ENCODE results near the gene LCN6.

The LCN6 gene

DNA sequence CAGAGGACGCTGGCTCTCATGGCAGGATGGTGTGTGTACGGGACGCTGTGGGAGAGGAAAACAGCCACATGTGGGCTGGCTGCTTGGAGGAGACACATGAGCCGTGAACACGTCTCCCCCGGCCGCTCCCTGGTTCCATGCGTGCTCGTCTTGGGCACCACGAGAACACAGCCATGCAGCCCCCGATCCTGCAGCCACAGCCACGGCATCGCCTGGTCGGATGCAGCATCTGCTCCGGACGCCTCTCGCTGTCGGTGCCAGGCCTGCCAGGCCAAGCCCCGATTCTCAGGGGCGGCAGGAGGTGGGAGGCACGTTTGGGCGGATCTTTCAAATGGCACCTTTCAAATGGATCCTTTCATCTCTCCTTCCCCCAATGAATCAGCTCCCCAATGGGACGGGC lies 8.8 kb downstream of the LCN6 start:
- Mint-ChIP-seq H3K27me3 (ENCODE audit: low read depth) (peaks cover 5% of the 10 kb centered on the region), H3K27ac (no peak overlapping the region), H3K4me3 (no peak overlapping the region), H3K4me1 (ENCODE audit: low read depth) (no peaks in the 10 kb centered on the region), H3K36me3 (ENCODE audit: low read depth) (no peaks in the 10 kb centered on the region), H3K9me3 (no peaks in the 10 kb centered on the region)
- no peak for DNase-seq (ENCODE audit: low spot score)

DNA sequence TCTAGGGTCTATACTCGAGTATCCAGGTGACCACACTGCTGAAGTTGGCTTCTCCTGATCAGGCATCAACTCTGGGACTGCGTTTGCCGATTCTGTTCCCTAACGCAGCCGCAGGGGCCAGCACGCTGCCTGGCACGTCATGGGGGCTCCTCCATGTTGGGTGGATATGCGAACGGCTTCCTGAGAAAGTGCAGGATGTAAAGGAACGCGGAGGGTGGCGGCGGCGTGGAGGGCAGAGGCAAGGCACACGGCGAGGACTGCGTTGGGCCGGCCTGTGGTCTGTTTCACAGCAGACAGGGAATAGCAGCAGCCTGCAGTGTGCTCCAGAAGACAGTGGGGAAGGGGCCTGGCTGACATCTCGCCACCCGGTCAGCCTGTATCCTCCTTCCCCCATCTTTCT lies 9.4 kb downstream of the LCN6 start:
- H3K27me3 Mint-ChIP-seq (ENCODE audit: low read depth) = peaks cover 5% of the 10 kb centered on the region
- no peak overlapping the region for H3K27ac Mint-ChIP-seq
- no peaks in the 10 kb centered on the region for H3K9me3 Mint-ChIP-seq
- H3K4me3 Mint-ChIP-seq = no peak overlapping the region
- H3K36me3 Mint-ChIP-seq (ENCODE audit: low read depth) = no peaks in the 10 kb centered on the region
- no peaks in the 10 kb centered on the region for H3K4me1 Mint-ChIP-seq (ENCODE audit: low read depth)
- no peak for DNase-seq (ENCODE audit: low spot score)

DNA sequence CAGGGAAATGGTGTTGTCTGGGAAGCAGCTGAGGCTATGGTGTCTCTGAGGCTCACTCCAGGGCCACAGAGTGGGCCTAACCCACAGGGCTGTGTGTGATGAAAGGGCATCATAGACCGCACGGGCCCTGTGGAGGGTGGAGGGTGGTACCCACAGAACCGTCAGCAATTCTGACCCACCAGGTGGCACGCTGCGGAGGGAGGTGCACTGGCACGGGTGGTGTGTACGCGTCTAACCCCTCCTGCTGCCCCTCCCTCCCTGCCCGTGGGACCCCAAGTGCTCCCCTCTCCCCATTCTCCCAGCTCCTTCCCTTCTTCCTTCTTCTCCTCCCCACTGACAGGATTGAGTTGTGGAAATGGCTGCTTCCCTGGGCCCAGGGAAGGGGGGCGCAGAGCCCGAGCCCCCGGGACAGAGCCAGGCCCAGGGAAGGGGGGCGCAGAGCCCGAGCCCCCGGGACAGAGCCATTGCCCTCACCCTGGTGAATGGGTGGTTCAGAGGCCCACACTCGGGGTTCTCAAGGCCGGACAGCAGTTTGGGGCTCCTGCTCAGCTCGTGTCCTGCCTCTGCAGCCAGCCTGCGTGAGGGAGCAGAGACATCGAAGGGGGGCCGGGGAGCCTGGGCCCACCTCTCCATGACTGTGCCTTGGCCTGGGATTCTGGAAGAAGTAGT lies 12.4 kb downstream of the LCN6 start:
- DNase-seq (ENCODE audit: low spot score) = no peak
- H3K9me3 Mint-ChIP-seq = no peaks in the 10 kb centered on the region
- no peaks in the 10 kb centered on the region for H3K27me3 Mint-ChIP-seq (ENCODE audit: low read depth)
- no peaks in the 10 kb centered on the region for H3K36me3 Mint-ChIP-seq (ENCODE audit: low read depth)
- H3K4me3 Mint-ChIP-seq = no peak overlapping the region
- H3K27ac Mint-ChIP-seq = no peak overlapping the region
- peaks cover 4% of the 10 kb centered on the region for H3K4me1 Mint-ChIP-seq (ENCODE audit: low read depth)

DNA sequence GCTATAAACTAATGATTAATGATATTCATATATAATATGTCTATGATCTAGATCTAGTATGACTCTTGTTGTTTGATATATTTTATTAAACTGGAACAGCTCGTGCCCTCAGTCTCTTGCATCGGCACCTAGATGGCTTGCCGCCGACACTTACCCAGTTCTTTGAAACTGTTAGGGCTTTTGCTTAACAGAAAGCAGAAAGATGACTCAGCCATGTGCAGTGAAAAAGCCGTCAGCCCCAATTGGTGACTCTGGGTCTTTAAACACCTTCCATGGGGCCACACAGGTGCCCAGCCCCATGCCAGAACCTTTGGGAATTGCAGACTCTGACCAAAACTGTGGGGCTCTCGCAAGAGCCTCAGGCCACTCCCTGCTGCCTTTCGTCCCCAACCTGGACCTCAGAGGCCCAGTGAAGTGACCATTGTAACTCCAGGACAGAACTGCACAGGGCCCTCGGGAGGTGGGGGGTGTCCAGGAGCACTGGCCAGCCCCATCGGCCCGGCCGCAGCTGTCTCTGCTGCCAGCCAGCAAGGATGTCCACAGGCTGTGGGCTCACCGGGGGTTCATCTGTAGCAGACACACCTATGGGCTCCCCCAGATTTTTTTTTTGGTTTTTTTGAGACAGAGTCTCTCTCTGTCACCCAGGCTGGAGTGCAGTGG lies 13.4 kb downstream of the LCN6 start:
- no peaks in the 10 kb centered on the region for H3K27me3 Mint-ChIP-seq (ENCODE audit: low read depth)
- H3K4me3 Mint-ChIP-seq = no peak overlapping the region
- no peaks in the 10 kb centered on the region for H3K9me3 Mint-ChIP-seq
- no peak overlapping the region for H3K27ac Mint-ChIP-seq
- H3K4me1 Mint-ChIP-seq (ENCODE audit: low read depth) = peaks cover 7% of the 10 kb centered on the region
- no peak for DNase-seq (ENCODE audit: low spot score)
- H3K36me3 Mint-ChIP-seq (ENCODE audit: low read depth) = no peaks in the 10 kb centered on the region

DNA sequence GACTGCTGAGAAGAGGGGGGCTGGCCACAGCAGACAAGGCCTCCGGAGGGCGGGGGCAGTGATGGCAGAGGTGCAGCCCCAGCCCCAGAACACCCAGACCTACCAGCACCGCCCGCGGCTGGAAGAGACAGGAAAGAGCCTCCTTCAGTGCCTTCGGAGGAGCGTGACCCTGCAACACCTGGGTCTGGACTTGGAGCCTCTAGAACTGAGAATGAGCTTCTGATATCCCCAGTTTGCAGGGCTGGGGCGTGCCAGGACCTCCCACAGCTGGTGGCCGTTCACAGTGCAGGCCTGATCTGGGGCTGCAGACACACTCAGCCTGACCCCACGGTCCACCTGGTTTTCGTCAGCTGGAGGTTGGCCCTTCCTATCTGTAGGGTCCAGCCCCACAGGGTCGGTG lies 14.7 kb downstream of the LCN6 start:
- DNase-seq (ENCODE audit: low spot score) = no peak
- H3K36me3 Mint-ChIP-seq (ENCODE audit: low read depth) = no peaks in the 10 kb centered on the region
- no peak overlapping the region for H3K4me3 Mint-ChIP-seq
- no peaks in the 10 kb centered on the region for H3K27me3 Mint-ChIP-seq (ENCODE audit: low read depth)
- no peaks in the 10 kb centered on the region for H3K9me3 Mint-ChIP-seq
- H3K27ac Mint-ChIP-seq = no peak overlapping the region
- H3K4me1 Mint-ChIP-seq (ENCODE audit: low read depth) = peaks cover 8% of the 10 kb centered on the region

DNA sequence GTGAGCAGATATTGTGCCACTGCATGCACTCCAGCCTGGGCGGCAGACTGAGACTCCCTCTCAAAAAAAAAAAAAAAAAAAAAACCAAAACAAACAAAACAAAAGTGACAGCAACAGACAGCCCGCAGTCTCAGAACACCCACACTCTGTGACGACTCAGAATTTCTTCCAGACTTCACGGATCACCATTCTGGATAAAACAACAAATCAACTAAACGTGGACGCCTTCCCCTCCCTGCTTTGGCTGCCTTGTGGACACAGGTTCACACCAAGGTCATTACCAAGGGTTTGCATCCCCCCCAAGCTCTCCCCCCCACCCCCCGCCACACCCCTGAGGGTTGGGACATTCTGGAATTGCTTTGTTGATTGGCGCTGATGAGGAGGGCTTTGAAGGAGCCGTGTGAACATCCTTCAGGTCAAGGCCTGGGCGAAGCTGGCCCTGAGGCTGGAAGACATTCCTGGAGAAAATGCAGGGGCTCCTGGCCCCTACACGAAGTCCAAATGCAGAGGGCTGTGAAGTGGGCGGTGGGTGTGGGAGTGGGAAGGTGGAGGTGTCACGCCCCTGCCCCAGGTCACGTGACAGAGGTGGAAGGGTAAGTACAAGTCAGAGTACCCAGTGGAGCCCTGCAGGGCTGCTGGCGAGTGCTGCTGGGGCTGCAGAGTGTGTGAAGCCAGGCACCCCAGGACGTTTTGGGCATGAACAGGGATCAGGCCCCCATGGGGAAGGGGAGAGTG lies 15.7 kb downstream of the LCN6 start:
- Mint-ChIP-seq H3K27ac (peak overlapping the region; percentile 41), H3K9me3 (no peaks in the 10 kb centered on the region), H3K27me3 (ENCODE audit: low read depth) (no peaks in the 10 kb centered on the region), H3K4me1 (ENCODE audit: low read depth) (peaks cover 8% of the 10 kb centered on the region), H3K4me3 (no peak overlapping the region), H3K36me3 (ENCODE audit: low read depth) (peaks cover under 1% of the 10 kb centered on the region)
- no peak for DNase-seq (ENCODE audit: low spot score)

DNA sequence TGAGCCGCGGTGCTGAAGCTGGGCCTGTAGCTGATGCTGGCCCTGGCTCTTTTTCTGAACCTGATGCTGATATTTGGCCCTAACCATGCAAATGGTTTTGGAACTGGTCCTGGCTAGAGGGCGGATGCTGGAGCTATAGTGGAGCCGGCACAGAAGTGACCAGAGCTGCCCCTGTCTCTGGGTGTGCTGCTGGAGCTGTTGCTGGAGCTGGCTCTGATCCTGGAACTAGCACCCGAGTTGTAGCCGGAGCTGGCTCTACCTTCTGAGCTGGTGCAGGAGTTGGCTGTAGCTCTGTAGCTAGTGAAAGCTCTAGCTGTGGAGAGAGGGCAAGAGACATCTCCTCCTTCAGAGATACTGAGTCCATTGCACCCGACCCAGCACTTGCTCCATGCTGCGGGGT lies 18.4 kb downstream of the LCN6 start:
- Mint-ChIP-seq H3K4me1 (ENCODE audit: low read depth) (peaks cover 16% of the 10 kb centered on the region), H3K27me3 (ENCODE audit: low read depth) (no peaks in the 10 kb centered on the region), H3K27ac (no peak overlapping the region)

DNA sequence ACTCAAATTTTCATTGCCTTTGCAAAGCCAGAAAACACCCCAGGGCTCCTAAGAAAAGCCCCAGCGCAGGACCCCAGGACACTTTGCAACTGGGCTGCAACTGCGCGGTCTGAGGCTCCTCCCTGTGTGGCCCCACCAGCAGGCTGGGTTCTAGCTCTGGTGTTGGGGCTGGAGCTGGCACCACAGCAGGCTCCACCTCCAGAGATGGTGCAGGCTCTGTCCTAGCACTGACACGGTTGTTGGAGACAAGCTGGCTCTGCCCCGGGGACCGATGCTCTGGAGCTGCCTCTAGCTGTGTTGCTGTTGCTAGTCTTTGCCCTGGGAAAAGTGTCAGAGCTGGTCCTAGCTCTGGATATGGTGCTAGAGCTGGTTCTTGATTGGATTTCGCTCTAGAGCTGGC lies 19.2 kb downstream of the LCN6 start:
- peak overlapping the region; percentile 37 for H3K4me3 Mint-ChIP-seq
- H3K27ac Mint-ChIP-seq = peak overlapping the region; percentile 26
- DNase-seq (ENCODE audit: low spot score) = no peak
- peaks cover 28% of the 10 kb centered on the region for H3K36me3 Mint-ChIP-seq (ENCODE audit: low read depth)
- no peaks in the 10 kb centered on the region for H3K27me3 Mint-ChIP-seq (ENCODE audit: low read depth)
- peaks cover 16% of the 10 kb centered on the region for H3K4me1 Mint-ChIP-seq (ENCODE audit: low read depth)
- no peaks in the 10 kb centered on the region for H3K9me3 Mint-ChIP-seq

More for the DNA sequence above, 18.4 kb downstream of the LCN6 start:
- no peaks in the 10 kb centered on the region for H3K9me3 Mint-ChIP-seq
- H3K36me3 Mint-ChIP-seq (ENCODE audit: low read depth) = peaks cover 20% of the 10 kb centered on the region
- peak overlapping the region; percentile 37 for H3K4me3 Mint-ChIP-seq
- no peak for DNase-seq (ENCODE audit: low spot score)

DNA sequence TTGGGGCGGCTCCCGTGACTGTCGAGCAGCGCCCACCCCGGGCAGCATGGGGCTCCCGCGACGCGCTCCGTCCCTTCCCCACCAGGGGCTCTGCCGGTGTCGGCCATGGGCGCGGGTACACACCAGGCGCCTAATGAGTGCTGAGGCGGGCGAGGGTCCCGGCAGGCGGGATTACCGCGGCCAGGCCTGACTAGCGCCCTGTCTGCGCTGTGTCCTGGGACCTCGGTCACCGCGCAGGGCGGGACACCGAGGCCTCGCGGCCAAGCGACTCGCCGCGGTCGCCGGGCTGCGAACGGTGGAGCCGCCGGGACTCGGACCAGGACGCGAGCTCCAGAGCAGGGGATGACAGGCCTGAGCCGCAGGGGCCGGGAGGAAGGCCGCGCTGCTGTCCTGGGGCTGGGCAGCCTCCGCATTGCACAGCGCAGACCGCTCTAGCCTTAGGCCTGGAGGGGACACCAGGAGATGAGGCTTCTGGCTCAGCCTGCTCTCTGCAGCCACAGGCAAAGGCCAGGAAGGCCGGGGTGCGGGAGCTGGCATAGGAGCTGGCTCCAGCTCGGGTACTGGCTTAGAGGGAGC lies 19.7 kb downstream of the LCN6 start:
- H3K27me3 Mint-ChIP-seq (ENCODE audit: low read depth) = no peaks in the 10 kb centered on the region
- peak overlapping the region; percentile 37 for H3K4me3 Mint-ChIP-seq
- no peak for DNase-seq (ENCODE audit: low spot score)
- peaks cover 33% of the 10 kb centered on the region for H3K36me3 Mint-ChIP-seq (ENCODE audit: low read depth)
- H3K9me3 Mint-ChIP-seq = no peaks in the 10 kb centered on the region
- H3K27ac Mint-ChIP-seq = no peak overlapping the region
- H3K4me1 Mint-ChIP-seq (ENCODE audit: low read depth) = peaks cover 16% of the 10 kb centered on the region

DNA sequence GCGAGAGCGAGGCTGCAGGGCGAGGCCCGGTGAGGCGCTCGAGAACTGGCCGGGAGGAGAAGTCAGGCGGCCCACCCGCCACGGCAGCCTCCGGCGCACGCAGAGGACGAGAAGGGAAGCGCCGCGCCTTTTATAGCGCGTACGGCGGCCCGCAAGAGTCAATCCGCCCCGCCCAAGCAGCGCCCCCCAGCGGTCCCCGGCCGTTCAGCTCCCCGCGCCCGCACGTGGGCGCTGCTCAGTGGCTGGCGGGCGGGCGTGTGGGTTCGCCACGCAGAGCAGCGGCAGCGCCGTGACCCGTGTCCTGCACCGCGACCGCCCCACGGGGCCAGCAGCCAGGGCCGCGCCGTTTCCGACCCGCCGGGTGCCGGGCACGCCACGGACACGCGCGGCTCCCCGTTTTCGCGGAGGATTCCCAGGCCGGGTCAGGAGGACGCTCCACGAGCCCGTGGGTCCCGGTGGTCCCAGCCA lies 20.2 kb downstream of the LCN6 start:
- Mint-ChIP-seq H3K27ac (no peak overlapping the region), H3K36me3 (ENCODE audit: low read depth) (peaks cover 36% of the 10 kb centered on the region), H3K27me3 (ENCODE audit: low read depth) (no peaks in the 10 kb centered on the region), H3K4me3 (peak overlapping the region; percentile 97), H3K9me3 (no peaks in the 10 kb centered on the region), H3K4me1 (ENCODE audit: low read depth) (peaks cover 16% of the 10 kb centered on the region)
- peak; percentile 88 for DNase-seq (ENCODE audit: low spot score)

DNA sequence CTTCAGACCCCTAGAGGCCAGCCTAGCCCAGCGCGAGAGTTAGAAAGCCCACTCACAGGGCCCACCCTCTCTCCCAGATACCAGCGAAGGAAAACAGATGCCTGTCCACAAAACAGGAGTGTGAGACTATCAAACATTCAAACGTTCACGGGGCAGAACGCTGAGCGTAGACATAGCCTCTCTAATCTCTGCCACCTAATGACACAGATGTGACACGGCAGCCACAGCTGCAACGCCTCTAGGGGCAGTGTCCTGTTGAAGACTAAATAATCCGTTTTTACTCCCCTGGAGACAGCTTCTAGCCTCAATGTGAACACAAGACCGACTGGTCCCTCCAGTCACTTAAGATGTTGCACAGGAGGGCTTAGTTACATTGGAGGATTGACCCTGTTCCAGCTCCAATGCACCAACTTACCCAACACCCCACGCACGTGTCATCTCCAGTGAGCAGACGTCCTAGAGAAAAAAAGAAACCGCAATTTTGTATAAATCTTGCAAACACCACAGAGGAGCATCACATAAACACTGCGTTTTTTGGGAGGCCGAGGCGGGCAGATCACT lies 21.6 kb downstream of the LCN6 start:
- Mint-ChIP-seq H3K9me3 (no peaks in the 10 kb centered on the region), H3K4me1 (ENCODE audit: low read depth) (peaks cover 14% of the 10 kb centered on the region), H3K36me3 (ENCODE audit: low read depth) (peaks cover 36% of the 10 kb centered on the region), H3K4me3 (peak overlapping the region; percentile 97), H3K27me3 (ENCODE audit: low read depth) (no peaks in the 10 kb centered on the region), H3K27ac (peak overlapping the region; percentile 94)
- DNase-seq (ENCODE audit: low spot score) = no peak

DNA sequence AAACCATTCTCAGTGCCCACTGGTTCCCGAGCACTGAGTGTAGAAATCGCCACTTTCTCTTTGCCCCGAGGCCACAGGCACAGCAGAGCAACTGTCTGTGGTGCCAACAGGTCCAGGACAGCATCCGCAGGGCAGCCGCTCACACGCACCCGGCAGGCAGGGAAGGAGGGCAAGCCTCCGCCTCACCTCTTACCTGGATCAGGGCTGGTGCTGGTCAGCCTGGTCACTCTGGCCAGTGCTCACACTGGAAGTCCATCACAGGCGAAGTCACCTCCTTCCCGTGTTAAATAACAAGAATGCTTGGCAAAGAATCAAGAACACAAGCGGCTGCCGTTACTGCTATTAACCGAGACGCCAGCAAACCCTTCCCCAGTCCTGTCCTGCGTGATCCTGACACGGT lies 22.2 kb downstream of the LCN6 start:
- H3K27me3 Mint-ChIP-seq (ENCODE audit: low read depth) = no peaks in the 10 kb centered on the region
- peaks cover 14% of the 10 kb centered on the region for H3K4me1 Mint-ChIP-seq (ENCODE audit: low read depth)
- H3K36me3 Mint-ChIP-seq (ENCODE audit: low read depth) = peaks cover 38% of the 10 kb centered on the region
- H3K9me3 Mint-ChIP-seq = no peaks in the 10 kb centered on the region
- DNase-seq (ENCODE audit: low spot score) = no peak
- peak overlapping the region; percentile 94 for H3K27ac Mint-ChIP-seq
- H3K4me3 Mint-ChIP-seq = peak overlapping the region; percentile 97

DNA sequence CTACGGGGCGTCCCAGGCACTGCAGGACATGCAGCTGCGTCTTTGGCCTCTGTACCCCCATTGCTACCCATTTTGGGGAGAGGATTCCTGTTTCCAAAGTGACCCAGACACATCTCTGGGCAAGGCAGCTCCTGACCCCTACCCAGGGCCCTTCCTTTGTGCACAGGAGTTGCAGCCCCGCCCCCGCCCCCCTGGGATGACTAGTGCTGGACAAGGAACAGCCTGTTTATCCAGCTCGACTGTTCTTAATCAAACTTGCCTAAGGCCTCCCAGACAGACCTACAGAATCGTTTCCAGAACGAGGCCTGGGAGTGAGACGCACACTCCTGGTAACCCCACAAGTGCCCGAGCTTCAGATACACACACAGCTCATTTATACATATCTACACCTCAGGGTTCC lies 22.7 kb downstream of the LCN6 start:
- H3K4me1 Mint-ChIP-seq (ENCODE audit: low read depth) = peaks cover 14% of the 10 kb centered on the region
- no peaks in the 10 kb centered on the region for H3K9me3 Mint-ChIP-seq
- H3K4me3 Mint-ChIP-seq = peak overlapping the region; percentile 97
- peaks cover 39% of the 10 kb centered on the region for H3K36me3 Mint-ChIP-seq (ENCODE audit: low read depth)
- H3K27me3 Mint-ChIP-seq (ENCODE audit: low read depth) = no peaks in the 10 kb centered on the region
- no peak overlapping the region for H3K27ac Mint-ChIP-seq
- DNase-seq (ENCODE audit: low spot score) = no peak

DNA sequence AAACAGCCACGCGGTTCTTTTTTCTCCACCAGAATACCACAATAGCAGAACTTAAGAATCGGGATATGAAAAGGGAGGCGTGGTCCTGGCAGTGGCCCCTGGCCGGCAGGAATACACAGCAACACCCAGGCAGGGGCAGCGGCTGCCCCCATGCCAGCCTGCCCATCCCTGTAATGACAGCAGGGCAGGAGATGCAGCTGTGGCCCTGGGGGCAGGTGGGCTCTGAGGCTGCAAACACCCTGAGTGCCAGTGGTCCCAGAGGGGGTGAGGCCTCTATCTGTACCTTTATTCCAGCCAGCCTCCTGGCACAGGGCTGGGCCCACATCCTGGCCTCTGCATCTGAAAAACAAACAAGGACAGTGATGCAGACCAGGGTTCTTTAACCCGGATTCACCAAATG lies 23.6 kb downstream of the LCN6 start:
- Mint-ChIP-seq H3K9me3 (no peaks in the 10 kb centered on the region), H3K27ac (no peak overlapping the region), H3K4me3 (no peak overlapping the region), H3K4me1 (ENCODE audit: low read depth) (peaks cover 10% of the 10 kb centered on the region), H3K27me3 (ENCODE audit: low read depth) (no peaks in the 10 kb centered on the region), H3K36me3 (ENCODE audit: low read depth) (peaks cover 39% of the 10 kb centered on the region)
- no peak for DNase-seq (ENCODE audit: low spot score)
